ENCODE results near the gene YTHDF2. TPM values are rescaled to one million over a fixed set of nuclear protein-coding genes. Genes with fewer than 3 reads are reported as not detected.

Gene YTHDF2
- total and polyA plus RNA-seq, 2 donors from 2014 or later = 38.2 to 61.0 TPM

DNA sequence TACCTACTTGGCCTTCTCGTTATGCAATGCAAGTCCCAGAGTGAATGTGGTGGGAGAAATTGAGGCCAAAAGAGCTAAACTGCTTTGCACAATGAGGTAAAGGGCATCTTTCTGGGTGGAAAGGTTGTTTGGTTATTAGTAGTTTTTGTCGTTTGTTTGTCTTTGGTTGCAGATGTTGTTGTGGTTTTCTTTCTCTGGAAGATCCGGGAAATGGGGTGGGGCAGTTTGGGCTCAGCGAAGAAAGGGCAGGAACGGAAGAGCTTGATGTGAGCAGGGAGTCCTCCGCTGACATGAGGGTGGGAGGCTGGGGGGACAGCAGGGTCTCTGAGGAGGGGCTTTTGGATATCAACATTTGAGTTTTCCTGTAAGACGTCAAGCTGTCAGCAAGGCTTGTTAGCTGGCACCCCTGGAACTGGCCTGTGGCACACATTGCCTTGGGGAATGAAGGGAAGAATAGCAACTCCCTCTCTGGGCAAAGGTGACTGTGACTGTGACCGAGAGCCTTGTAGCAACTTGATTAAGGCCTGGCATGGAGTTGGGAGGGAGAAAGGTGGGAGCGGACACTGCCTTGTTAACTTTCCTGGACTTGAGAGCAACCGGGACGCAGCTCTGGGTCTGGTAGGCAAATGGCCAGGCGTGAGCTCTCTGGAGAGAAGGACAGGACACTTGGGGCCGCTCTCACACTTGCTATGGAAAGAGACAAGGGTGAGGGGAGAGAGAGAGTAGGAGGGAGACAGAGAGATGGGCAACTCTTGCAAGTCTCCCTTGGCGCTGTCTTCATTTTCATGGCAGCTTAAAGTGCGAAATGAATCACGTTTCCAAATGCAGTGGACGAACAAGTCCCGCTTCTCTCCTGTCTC, 59.8 kb downstream of the YTHDF2 start:
- DNase-seq (peak in 2 of 5 donors; percentile 29 to 30), FAIRE-seq (no peak)
- no peak overlapping the region for H3K4me3 ChIP-seq (ENCODE audit: low read length in 3 of 3)
- H3K9me3 ChIP-seq (ENCODE audit: control insufficient read depth in 2 of 3, insufficient read depth in 1 of 3, low read length in 3 of 3) = no peaks in the 10 kb centered on the region
- no peak overlapping the region for H3K27ac ChIP-seq (ENCODE audit: low read depth in 2 of 2, low read length in 2 of 2)
- H3K9ac ChIP-seq (ENCODE audit: low read length in 3 of 3) = no peak overlapping the region
- H3K27me3 ChIP-seq (ENCODE audit: control insufficient read depth, insufficient read depth, low read length) = no peaks in the 10 kb centered on the region
- H3K36me3 ChIP-seq (ENCODE audit: control insufficient read depth in 2 of 3, insufficient read depth in 3 of 3, low read length in 3 of 3) = no peaks in the 10 kb centered on the region
- TF ChIP-seq, protein P1, sequence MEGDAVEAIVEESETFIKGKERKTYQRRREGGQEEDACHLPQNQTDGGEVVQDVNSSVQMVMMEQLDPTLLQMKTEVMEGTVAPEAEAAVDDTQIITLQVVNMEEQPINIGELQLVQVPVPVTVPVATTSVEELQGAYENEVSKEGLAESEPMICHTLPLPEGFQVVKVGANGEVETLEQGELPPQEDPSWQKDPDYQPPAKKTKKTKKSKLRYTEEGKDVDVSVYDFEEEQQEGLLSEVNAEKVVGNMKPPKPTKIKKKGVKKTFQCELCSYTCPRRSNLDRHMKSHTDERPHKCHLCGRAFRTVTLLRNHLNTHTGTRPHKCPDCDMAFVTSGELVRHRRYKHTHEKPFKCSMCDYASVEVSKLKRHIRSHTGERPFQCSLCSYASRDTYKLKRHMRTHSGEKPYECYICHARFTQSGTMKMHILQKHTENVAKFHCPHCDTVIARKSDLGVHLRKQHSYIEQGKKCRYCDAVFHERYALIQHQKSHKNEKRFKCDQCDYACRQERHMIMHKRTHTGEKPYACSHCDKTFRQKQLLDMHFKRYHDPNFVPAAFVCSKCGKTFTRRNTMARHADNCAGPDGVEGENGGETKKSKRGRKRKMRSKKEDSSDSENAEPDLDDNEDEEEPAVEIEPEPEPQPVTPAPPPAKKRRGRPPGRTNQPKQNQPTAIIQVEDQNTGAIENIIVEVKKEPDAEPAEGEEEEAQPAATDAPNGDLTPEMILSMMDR (IDR thresholded peaks at IDR 0.05; ENCODE audit: borderline replicate concordance, extremely low read depth, insufficient read depth) = no peak
- H3K4me1 ChIP-seq (ENCODE audit: control insufficient read depth in 2 of 3, insufficient read depth in 2 of 3, low read depth in 1 of 3, low read length in 3 of 3) = no peaks in the 10 kb centered on the region
- intact Hi-C loops (cut with DNase I) = no loop called here

DNA sequence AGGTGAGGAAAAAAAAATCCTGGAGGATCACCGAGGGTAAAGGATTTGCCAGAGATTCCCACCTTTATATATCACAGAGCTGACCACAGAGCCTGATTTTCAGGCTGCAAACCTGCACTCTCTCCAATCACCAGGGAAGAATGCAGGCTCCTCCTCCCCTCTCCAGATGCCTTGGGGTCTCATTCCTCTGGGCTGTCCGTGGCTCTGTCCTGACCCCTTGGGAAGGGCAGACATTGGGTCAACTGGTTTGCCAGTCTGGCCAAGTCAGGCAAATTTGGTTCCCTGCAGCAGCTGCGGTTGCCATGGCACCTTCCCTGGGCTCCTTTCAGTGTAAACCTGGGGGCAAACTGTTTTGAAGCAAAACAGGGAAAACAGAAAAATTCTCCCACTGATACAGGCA, 63.6 kb downstream of the YTHDF2 start:
- DNase-seq (no peak), FAIRE-seq (no peak)
- H3K4me3 ChIP-seq (ENCODE audit: low read length in 3 of 3) = no peak overlapping the region
- H3K36me3 ChIP-seq (ENCODE audit: control insufficient read depth in 2 of 3, insufficient read depth in 3 of 3, low read length in 3 of 3) = no peaks in the 10 kb centered on the region
- H3K9me3 ChIP-seq (ENCODE audit: control insufficient read depth in 2 of 3, insufficient read depth in 1 of 3, low read length in 3 of 3) = peaks cover 0 to 4% (median 0%) of the 10 kb centered on the region in 3 donors
- H3K27ac ChIP-seq (ENCODE audit: low read depth in 2 of 2, low read length in 2 of 2) = no peak overlapping the region
- intact Hi-C loops (cut with DNase I) = no loop called here
- no peaks in the 10 kb centered on the region for H3K27me3 ChIP-seq (ENCODE audit: control insufficient read depth, insufficient read depth, low read length)
- H3K4me1 ChIP-seq (ENCODE audit: control insufficient read depth in 2 of 3, insufficient read depth in 2 of 3, low read depth in 1 of 3, low read length in 3 of 3) = no peaks in the 10 kb centered on the region
- TF ChIP-seq, protein P1 (IDR thresholded peaks at IDR 0.05; ENCODE audit: borderline replicate concordance, extremely low read depth, insufficient read depth) = no peak
- H3K9ac ChIP-seq (ENCODE audit: low read length in 3 of 3) = no peak overlapping the region

DNA sequence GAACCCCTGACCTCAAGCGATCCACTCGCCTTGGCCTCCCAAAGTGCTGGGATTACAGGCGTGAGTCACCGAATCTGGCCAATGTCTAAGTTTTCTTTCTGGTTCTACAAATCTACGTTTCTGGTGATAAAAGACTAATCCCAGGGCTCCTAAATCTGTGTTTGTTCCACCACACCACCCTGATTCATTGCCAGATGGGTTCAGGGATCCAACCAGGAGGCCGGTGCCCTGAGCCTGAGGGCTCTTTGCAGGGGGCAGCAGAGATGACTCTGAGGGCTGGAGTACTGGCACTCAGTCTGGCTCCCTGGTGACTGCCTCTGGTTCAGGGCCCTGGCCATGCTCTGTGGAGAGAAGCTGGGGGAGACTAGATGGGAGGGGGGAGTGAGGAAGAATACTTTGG, 64.7 kb downstream of the YTHDF2 start:
- Histone ChIP-seq H3K27ac (ENCODE audit: low read depth in 2 of 2, low read length in 2 of 2) (no peak overlapping the region), H3K27me3 (ENCODE audit: control insufficient read depth, insufficient read depth, low read length) (no peaks in the 10 kb centered on the region), H3K4me1 (ENCODE audit: control insufficient read depth in 2 of 3, insufficient read depth in 2 of 3, low read depth in 1 of 3, low read length in 3 of 3) (no peaks in the 10 kb centered on the region), H3K9ac (ENCODE audit: low read length in 3 of 3) (no peak overlapping the region), H3K4me3 (ENCODE audit: low read length in 3 of 3) (no peak overlapping the region), H3K9me3 (ENCODE audit: control insufficient read depth in 2 of 3, insufficient read depth in 1 of 3, low read length in 3 of 3) (peaks cover 0 to 4% (median 0%) of the 10 kb centered on the region in 3 donors), H3K36me3 (ENCODE audit: control insufficient read depth in 2 of 3, insufficient read depth in 3 of 3, low read length in 3 of 3) (no peaks in the 10 kb centered on the region)
- FAIRE-seq (no peak), DNase-seq (no peak)
- intact Hi-C loops (cut with DNase I) = no loop called here
- TF ChIP-seq, protein P1 (IDR thresholded peaks at IDR 0.05; ENCODE audit: borderline replicate concordance, extremely low read depth, insufficient read depth) = no peak
